K562 (cell line): ENCODE results near the gene CDK5R1. TPM values are rescaled to one million over a fixed set of nuclear protein-coding genes. Genes with fewer than 3 reads are reported as not detected.

Source experiments
- BRCA1 ChIP-seq, 2 experiments: fragments of 450-650 bp in 1 of 2; sonication (generic) in 1 of 2; formaldehyde crosslinking in 1 of 2; IDR thresholded peaks; 2 replicates each; pipeline versions ENCODE4 v1.5.0 to v1.6.1; 2017 to 2020; ENCODE audit warnings: mild to moderate bottlenecking in 1 of 2, missing genetic modification reagents in 1 of 2
- ELF4 ChIP-seq: fragments of 450-650 bp; formaldehyde crosslinking; IDR thresholded peaks from 2 replicates; pipeline ENCODE4 v1.4.0; 2022; ENCODE audit warnings: missing genetic modification characterization
- ILK ChIP-seq: fragments of 450-650 bp; IDR thresholded peaks from 2 replicates; pipeline ENCODE4 v1.6.1; 2016; ENCODE audit warnings: missing genetic modification characterization, low read depth, mild to moderate bottlenecking, missing compliant biosample characterization, moderate library complexity, borderline replicate concordance
- MAFG ChIP-seq: fragments of 450-650 bp; conservative IDR thresholded peaks from 2 replicates; pipeline ENCODE4 v1.6.1; 2016; ENCODE audit warnings: missing genetic modification characterization, missing compliant biosample characterization
- MAFK ChIP-seq: IDR thresholded peaks from 2 replicates; pipeline ENCODE4 v1.6.1; 2011; ENCODE audit warnings: low read length, improper control_type of control experiment
- MCM5 ChIP-seq: fragments of 450-650 bp; IDR thresholded peaks from 2 replicates; pipeline ENCODE4 v1.6.1; 2016; ENCODE audit warnings: low read depth
- MTA2 ChIP-seq: fragments of 450-650 bp; IDR thresholded peaks from 2 replicates; pipeline ENCODE4 v1.6.1; 2016; ENCODE audit warnings: low read depth
- PBX2 ChIP-seq, 2 experiments: IDR thresholded peaks in 1 of 2; conservative IDR thresholded peaks in 1 of 2; 2 replicates each; pipeline ENCODE4 v1.6.1; 2016; ENCODE audit warnings: low read depth in 2 of 2, mild to moderate bottlenecking in 1 of 2, missing compliant biosample characterization in 1 of 2, missing genetic modification characterization in 1 of 2, moderate library complexity in 1 of 2
- RBM17 ChIP-seq: fragments of 200-400 bp; formaldehyde crosslinking; IDR thresholded peaks from 2 replicates; pipeline ENCODE4 v1.6.1; 2017; ENCODE audit warnings: low read depth, mild to moderate bottlenecking, low read length, borderline replicate concordance
- SAFB2 ChIP-seq: fragments of 200-400 bp; formaldehyde crosslinking; IDR thresholded peaks from 2 replicates; pipeline ENCODE4 v1.6.1; 2018; ENCODE audit warnings: borderline replicate concordance, low read length, low read depth, moderate library complexity; ENCODE audit not compliant: severe bottlenecking
- TCF7 ChIP-seq: sonication (generic); IDR thresholded peaks from 2 replicates; pipeline ENCODE4 v1.6.1; 2016; ENCODE audit warnings: antibody characterized with exemption, borderline replicate concordance
- THAP7 ChIP-seq: fragments of 250-450 bp; sonication (Bioruptor Pico); IDR thresholded peaks from 2 replicates; pipeline ENCODE4 v1.5.0; 2021
- TRIM28 ChIP-seq: fragments of 450-650 bp; IDR thresholded peaks from 2 replicates; pipeline ENCODE4 v1.6.1; 2017
- ZNF12 ChIP-seq: sonication (generic); formaldehyde crosslinking; IDR thresholded peaks from 2 replicates; pipeline ENCODE4 v1.4.0; 2020; ENCODE audit warnings: mild to moderate bottlenecking, missing genetic modification reagents
- ZNF133 ChIP-seq: fragments of 250-450 bp; sonication (Bioruptor Pico); IDR thresholded peaks from 2 replicates; pipeline ENCODE4 v1.4.0; 2020; ENCODE audit warnings: mild to moderate bottlenecking
- ZNF232 ChIP-seq: sonication (generic); formaldehyde crosslinking; IDR thresholded peaks from 2 replicates; pipeline ENCODE4 v1.8.0; 2022; ENCODE audit warnings: mild to moderate bottlenecking, missing genetic modification reagents
- ZNF239 ChIP-seq: fragments of 250-450 bp; sonication (Bioruptor Pico); IDR thresholded peaks from 2 replicates; pipeline ENCODE4 v1.4.0; 2020; ENCODE audit warnings: mild to moderate bottlenecking
- ZNF436 ChIP-seq: fragments of 250-450, 450-650 bp; sonication (Bioruptor Pico); formaldehyde crosslinking; IDR thresholded peaks from 2 replicates; pipeline ENCODE4 v1.7.0; 2020; ENCODE audit warnings: mild to moderate bottlenecking
- polyA plus RNA-seq, 8 experiments: library from polyadenylated mRNA; depleted of rRNA in 4 of 8; stranded (reverse) in 5 of 8; unstranded in 3 of 8; fragments of >200 nt; fragmentation: Nextera tagmentation in 2 of 8; fragmentation: Illumina TruSeq in 1 of 8; extraction: Ambion mirVana in 2 of 8; extraction: Trizol in 1 of 8; gene quantifications; 2 replicates each; pipeline versions ENCODE4 v1.2.1 to v1.2.3, GENCODE V29; 2011 to 2014; ENCODE audit warnings: inconsistent platforms in 1 of 8, missing spikeins in 1 of 8
- total RNA-seq, 7 experiments: library from RNA; depleted of rRNA in 6 of 7; stranded (reverse); fragments of >200 nt in 6 of 7; fragmentation: Illumina TruSeq in 2 of 7; extraction: Trizol in 2 of 7; gene quantifications; 2 replicates each; pipeline versions ENCODE4 v1.2.1 to v1.2.3, GENCODE V29; 2011 to 2021; ENCODE audit warnings: low replicate concordance in 1 of 7

The CDK5R1 gene
- total and polyA plus RNA-seq, 9 of the 15 experiments (the other 6 are each of a cell fraction or from before 2014, with no cell fraction given) = 0.10 to 4.8 (median 2.3) TPM

GRCh38 chr17:32445971-32446370, 40.8 kb upstream of the CDK5R1 start (continued):
- TF ChIP-seq BRCA1 (IDR thresholded peaks at IDR 0.05) (no peak), BRCA1 (CRISPR knock-in tag; IDR thresholded peaks at IDR 0.05) (no peak), MAFG (tag) (peak; percentile 96), ELF4 (CRISPR knock-in tag) (no peak), PBX2 (CRISPR knock-in tag; IDR thresholded peaks at IDR 0.05; ENCODE audit: low read depth) (no peak), PBX2 (tag; conservative IDR thresholded peaks at IDR 0.05; ENCODE audit: low read depth) (no peak), ILK (tag) (no peak), ZNF12 (CRISPR knock-in tag) (no peak), RBM17 (no peak), ZNF436 (no peak), MCM5 (no peak), THAP7 (CRISPR knock-in tag) (no peak), ZNF133 (CRISPR knock-in tag) (no peak), SAFB2 (no peak), ZNF232 (CRISPR knock-in tag) (no peak), TRIM28 (no peak), TCF7 (no peak), MTA2 (no peak), MAFK (peak; percentile 81), ZNF239 (CRISPR knock-in tag) (no peak)
- TF ChIP-seq, all 486 proteins: peak for 22
